K562 (cell line): ENCODE measurements around the gene NDUFV2.

Experiments used
- CREB1 ChIP-seq, 2 experiments: sonication (generic) in 1 of 2; formaldehyde crosslinking in 1 of 2; IDR thresholded peaks; 2 replicates each; pipeline versions ENCODE4 v1.6.1 to v1.8.0; 2012 to 2022; ENCODE audit warnings: inconsistent platforms in 1 of 2, mild to moderate bottlenecking in 1 of 2, missing genetic modification reagents in 1 of 2, moderate library complexity in 1 of 2
- CUX1 ChIP-seq: fragments of 200-800 bp; sonication (Bioruptor generic); IDR thresholded peaks from 2 replicates; pipeline ENCODE4 v1.6.1; 2016; ENCODE audit warnings: missing genetic modification characterization, missing compliant biosample characterization
- EZH2 ChIP-seq: IDR thresholded peaks from 2 replicates; pipeline ENCODE4 v1.6.1; 2012; ENCODE audit warnings: low read depth, mild to moderate bottlenecking, inconsistent platforms, low read length, borderline replicate concordance
- JUN ChIP-seq, 2 experiments: sonication (generic) in 1 of 2; formaldehyde crosslinking in 1 of 2; IDR thresholded peaks; 2 replicates each; pipeline versions ENCODE4 v1.6.1 to v1.8.0; 2012 to 2022; ENCODE audit warnings: borderline replicate concordance in 2 of 2, mild to moderate bottlenecking in 2 of 2, improper control_type of control experiment in 1 of 2, low read depth in 1 of 2, low read length in 1 of 2, missing genetic modification reagents in 1 of 2
- KAT2B ChIP-seq: IDR thresholded peaks from one replicate; pipeline ENCODE4 v1.6.1; 2012; ENCODE audit warnings: low read depth, mild to moderate bottlenecking, control low read depth, inconsistent platforms, low read length, moderate library complexity
- MAZ ChIP-seq, 2 experiments: fragments of 450-650 bp in 1 of 2; sonication (generic) in 1 of 2; formaldehyde crosslinking; IDR thresholded peaks in 1 of 2; conservative IDR thresholded peaks in 1 of 2; 2 replicates each; pipeline versions ENCODE4 v1.4.0 to v1.5.0; 2020; ENCODE audit warnings: mild to moderate bottlenecking in 1 of 2, missing genetic modification reagents in 1 of 2
- POLR2AphosphoS2 ChIP-seq: IDR thresholded peaks from 2 replicates; pipeline ENCODE4 v1.6.1; 2012; ENCODE audit warnings: low read length, improper control_type of control experiment
- SIN3B ChIP-seq: fragments of 450-650 bp; IDR thresholded peaks from 2 replicates; pipeline ENCODE4 v1.6.1; 2017; ENCODE audit warnings: low read depth, mild to moderate bottlenecking, moderate library complexity
- TBL1XR1 ChIP-seq, 2 experiments: IDR thresholded peaks; 2 replicates each; pipeline ENCODE4 v1.6.1; 2012; ENCODE audit warnings: improper control_type of control experiment in 2 of 2, low read length in 2 of 2, mild to moderate bottlenecking in 1 of 2
- THAP7 ChIP-seq: fragments of 250-450 bp; sonication (Bioruptor Pico); IDR thresholded peaks from 2 replicates; pipeline ENCODE4 v1.5.0; 2021
- ZBTB49 ChIP-seq: sonication (generic); formaldehyde crosslinking; IDR thresholded peaks from 2 replicates; pipeline ENCODE4 v1.8.0; 2022; ENCODE audit warnings: missing genetic modification reagents, mild to moderate bottlenecking, borderline replicate concordance
- ZNF175 ChIP-seq: fragments of 200-800 bp; sonication (Bioruptor generic); IDR thresholded peaks from 2 replicates; pipeline ENCODE4 v1.6.1; 2016; ENCODE audit warnings: low read depth, mild to moderate bottlenecking, missing genetic modification characterization, missing compliant biosample characterization

- TF ChIP-seq MAZ (CRISPR knock-in tag; conservative IDR thresholded peaks at IDR 0.05 in 1 of 2, IDR thresholded peaks at IDR 0.05 in 1 of 2) (no peak), POLR2AphosphoS2 (no peak), SIN3B (no peak), EZH2 (no peak), JUN (IDR thresholded peaks at IDR 0.05; ENCODE audit: borderline replicate concordance, low read depth, low read length) (no peak), JUN (CRISPR knock-in tag; IDR thresholded peaks at IDR 0.05; ENCODE audit: borderline replicate concordance) (no peak), CUX1 (CRISPR knock-in tag) (no peak), CREB1 (IDR thresholded peaks at IDR 0.05) (no peak), CREB1 (CRISPR knock-in tag; IDR thresholded peaks at IDR 0.05) (no peak), THAP7 (CRISPR knock-in tag) (no peak), ZNF175 (no peak), TBL1XR1 (IDR thresholded peaks at IDR 0.05; ENCODE audit: low read length in 2 of 2) (no peak), KAT2B (no peak), ZBTB49 (no peak)
Measured at GRCh38 chr18:9057646-9058045, 44.9 kb upstream of the NDUFV2 start.
